ENCODE data around the gene ATG4B.

ATG4B gene

GRCh38 chr2:241613017-241613780 lies 24.3 kb upstream of the ATG4B start:
- no peak for DNase-seq

GRCh38 chr2:241615041-241615440 lies 22.5 kb upstream of the ATG4B start:
- DNase-seq = no peak

- DNase-seq = no peak
These were observed 21.9 kb upstream of the ATG4B start for GRCh38 chr2:241615522-241616052.

GRCh38 chr2:241616168-241617125 lies 21.0 kb upstream of the ATG4B start:
- DNase-seq = no peak

GRCh38 chr2:241617431-241618154 lies 19.9 kb upstream of the ATG4B start:
- DNase-seq = peak; percentile 49 to 50

- no peak for DNase-seq
These were observed 19.1 kb upstream of the ATG4B start for GRCh38 chr2:241618296-241618805.

GRCh38 chr2:241618829-241619228 lies 18.7 kb upstream of the ATG4B start:
- no peak for DNase-seq

GRCh38 chr2:241619597-241620418 lies 17.7 kb upstream of the ATG4B start:
- DNase-seq = peak; percentile 46 to 54

GRCh38 chr2:241620419-241620769 lies 17.1 kb upstream of the ATG4B start:
- DNase-seq = peak; percentile 74 to 83

GRCh38 chr2:241627675-241628074 lies 9.8 kb upstream of the ATG4B start:
- no peak for DNase-seq

GRCh38 chr2:241629762-241630435 lies 7.6 kb upstream of the ATG4B start:
- no peak for DNase-seq

- no peak for DNase-seq
These were observed 4.8 kb upstream of the ATG4B start for GRCh38 chr2:241632478-241633325.

GRCh38 chr2:241633561-241633960 lies 3.9 kb upstream of the ATG4B start:
- DNase-seq = no peak

GRCh38 chr2:241635756-241636155 lies 1.7 kb upstream of the ATG4B start:
- no peak for DNase-seq

- peak; percentile 64 to 67 for DNase-seq
These were observed 1.1 kb upstream of the ATG4B start for GRCh38 chr2:241636182-241637017.

GRCh38 chr2:241637795-241638660 lies 535 bp downstream of the ATG4B start:
- DNase-seq = no peak

GRCh38 chr2:241638940-241639339 lies 1.4 kb downstream of the ATG4B start:
- no peak for DNase-seq

- no peak for DNase-seq
These were observed 1.9 kb downstream of the ATG4B start for GRCh38 chr2:241639385-241639784.
